Prostate gland (tissue), 2 donors: ENCODE results near the gene FZD10.

Experiments used
- CTCF ChIP-seq, 4 experiments: fragments of 200-600 bp in 2 of 4; fragments of 450-650 bp in 2 of 4; sonication (generic) in 2 of 4; IDR thresholded peaks; 1 replicate in 3 of 4; 2 replicates in 1 of 4; pipeline ENCODE4 v1.5.1; 2016 to 2019; ENCODE audit warnings: antibody characterized with exemption in 4 of 4, mild to moderate bottlenecking in 2 of 4, moderate library complexity in 2 of 4
- POLR2A ChIP-seq: fragments of 450-650 bp; IDR thresholded peaks from one replicate; pipeline ENCODE4 v1.6.1; 2016; ENCODE audit warnings: antibody characterized with exemption, mild to moderate bottlenecking
- POLR2AphosphoS5 ChIP-seq: sonication (generic); formaldehyde crosslinking; IDR thresholded peaks from one replicate; pipeline ENCODE4 v1.6.1; 2017; ENCODE audit warnings: antibody characterized with exemption

- TF ChIP-seq POLR2A (no peak), CTCF (IDR thresholded peaks at IDR 0.05) (no peak), POLR2AphosphoS5 (no peak)
These were observed 16.5 kb upstream of the FZD10 start for GRCh38 chr12:130145731-130146130.
